Posterior vena cava (tissue), 2 donors: Measurements from ENCODE around the gene ITK. TPM values are rescaled to one million over a fixed set of nuclear protein-coding genes. Genes with fewer than 3 reads are reported as not detected.

Experiments
- DNase-seq: peaks from one replicate; pipeline ENCODE4 v3.0.0-alpha.2; 2020; ENCODE audit warnings: low spot score
- intact Hi-C, 2 donors: fragments of 100-400 bp; cut with DNase I; formaldehyde crosslinking; loops; one replicate each; pipeline versions ENCODE4 v1.14.1 to v1.14.2; 2022 to 2023
- long read RNA-seq, 2 donors: library from polyadenylated mRNA; unstranded; transcript quantifications; one replicate each; pipeline ENCODE4 v2.0.0, GENCODE V29; 2020 to 2021
- total RNA-seq, 2 donors: library from RNA; stranded (reverse); fragmentation: NEBNext Ultra II Directional; extraction: Animal tissue kit (Norgen Biotek cat#: 25700); gene quantifications; one replicate each; pipeline ENCODE4 v1.2.1, GENCODE V29; 2021
- donor health status: DM: yes; HTN: yes; CAD: no.
- donor health status: DM: yes; HTN: yes; CAD: no.

ITK gene
- 1 to 10 TPM; 1.2 to 2.6 TPM for total RNA-seq
- long read RNA-seq, donor 1, result 0 reads
- long read RNA-seq, donor 2, result 0 reads

DNA sequence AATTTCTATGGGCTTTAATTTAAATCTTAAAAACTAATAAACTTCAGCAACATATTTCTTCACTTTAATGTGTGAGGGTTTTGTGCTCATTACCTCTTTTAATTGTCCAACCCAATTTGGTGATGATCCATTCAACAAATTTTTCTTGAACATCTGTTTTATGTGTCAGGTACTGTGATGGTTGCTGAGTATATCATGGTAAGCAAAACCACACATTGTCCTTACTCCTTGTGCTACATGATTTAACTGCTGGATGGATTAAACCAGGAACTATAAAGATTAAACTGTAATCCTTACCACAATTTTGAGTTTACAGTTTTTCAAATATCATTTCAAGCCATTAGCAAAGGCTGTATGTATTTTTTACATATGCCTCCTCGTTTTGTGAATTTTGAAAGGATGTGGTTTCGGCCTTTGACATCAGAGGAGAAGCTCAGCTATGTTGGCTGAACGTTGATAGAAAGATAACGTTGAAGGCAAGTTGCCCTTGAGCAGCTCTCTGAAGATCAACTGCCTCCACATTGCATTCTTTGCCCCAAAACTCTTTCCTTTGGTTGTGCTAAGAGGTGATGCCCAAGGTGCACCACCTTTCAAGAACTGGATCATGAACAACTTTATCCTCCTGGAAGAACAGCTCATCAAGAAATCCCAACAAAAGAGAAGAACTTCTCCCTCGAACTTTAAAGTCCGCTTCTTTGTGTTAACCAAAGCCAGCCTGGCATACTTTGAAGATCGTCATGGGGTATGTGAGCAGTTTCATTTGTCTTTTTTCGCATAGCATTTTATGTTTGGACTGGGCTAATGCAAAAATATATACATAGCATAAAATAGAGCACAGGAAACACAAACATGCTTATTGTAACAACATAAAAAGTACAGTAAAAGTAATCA, at the start of gene ITK:
TSS of gene ITK (plus strand) at position 467 of the 891 bp plus-strand sequence. CDS start at position 605, 138 bp downstream.
- no peak for DNase-seq
- intact Hi-C loops, result no loop called here

DNA sequence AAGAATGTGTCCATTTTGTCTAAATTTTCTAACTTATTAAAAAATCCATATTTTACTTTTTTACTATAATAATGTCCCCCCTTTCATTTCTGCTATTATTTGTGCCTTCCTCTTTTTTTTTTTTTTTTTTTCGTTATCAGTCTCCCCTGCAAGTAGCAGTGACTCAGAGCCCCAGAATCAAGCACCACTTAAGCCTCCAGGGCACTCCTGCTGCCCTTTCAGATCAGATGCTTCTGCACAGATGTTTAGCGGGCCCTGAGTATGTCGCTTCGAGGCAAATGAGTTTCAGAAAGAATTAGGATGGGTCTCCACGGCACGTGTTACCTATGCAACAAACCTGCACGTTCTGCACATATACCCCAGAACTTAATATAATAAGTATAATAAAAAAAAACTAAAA, 49.7 kb upstream of the ITK start:
- no peak for DNase-seq
- intact Hi-C loops, result no loop called here

DNA sequence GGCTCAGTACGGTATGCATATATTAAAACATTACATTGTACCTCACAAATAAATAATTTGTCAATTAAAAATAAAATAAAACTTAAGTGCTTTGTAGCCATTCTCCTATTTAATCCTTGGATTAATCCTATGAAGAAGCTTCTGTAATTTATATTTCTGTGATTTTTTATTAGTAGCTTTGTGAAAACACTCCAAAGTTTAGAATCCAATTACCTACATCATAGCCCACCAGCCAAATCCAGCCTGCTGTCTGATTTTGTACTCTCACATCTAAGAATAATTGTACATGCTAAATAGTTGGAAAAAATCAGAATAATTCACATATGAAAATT, 48.4 kb upstream of the ITK start:
- no peak for DNase-seq
- intact Hi-C loops, result no loop called here

DNA sequence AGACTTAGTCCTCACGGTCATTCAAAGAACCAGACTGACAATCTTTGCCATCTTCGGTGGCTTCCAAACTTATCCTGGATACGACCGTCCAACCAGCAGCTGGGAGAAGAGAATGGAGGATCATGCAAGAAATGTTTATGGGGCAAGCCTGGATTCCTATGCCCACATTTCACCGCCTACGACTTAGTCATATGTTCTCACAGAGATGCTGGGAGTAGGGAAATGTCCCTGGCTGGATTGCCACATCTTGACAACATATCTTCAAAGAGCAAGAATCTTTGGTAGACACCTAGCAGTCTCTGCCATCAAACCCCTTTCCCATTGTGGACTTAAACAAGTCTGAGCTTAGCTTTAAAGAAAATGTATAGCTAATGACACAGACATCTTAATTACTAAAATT, 42.9 kb upstream of the ITK start:
- no peak for DNase-seq
- intact Hi-C loops, result no loop called here

DNA sequence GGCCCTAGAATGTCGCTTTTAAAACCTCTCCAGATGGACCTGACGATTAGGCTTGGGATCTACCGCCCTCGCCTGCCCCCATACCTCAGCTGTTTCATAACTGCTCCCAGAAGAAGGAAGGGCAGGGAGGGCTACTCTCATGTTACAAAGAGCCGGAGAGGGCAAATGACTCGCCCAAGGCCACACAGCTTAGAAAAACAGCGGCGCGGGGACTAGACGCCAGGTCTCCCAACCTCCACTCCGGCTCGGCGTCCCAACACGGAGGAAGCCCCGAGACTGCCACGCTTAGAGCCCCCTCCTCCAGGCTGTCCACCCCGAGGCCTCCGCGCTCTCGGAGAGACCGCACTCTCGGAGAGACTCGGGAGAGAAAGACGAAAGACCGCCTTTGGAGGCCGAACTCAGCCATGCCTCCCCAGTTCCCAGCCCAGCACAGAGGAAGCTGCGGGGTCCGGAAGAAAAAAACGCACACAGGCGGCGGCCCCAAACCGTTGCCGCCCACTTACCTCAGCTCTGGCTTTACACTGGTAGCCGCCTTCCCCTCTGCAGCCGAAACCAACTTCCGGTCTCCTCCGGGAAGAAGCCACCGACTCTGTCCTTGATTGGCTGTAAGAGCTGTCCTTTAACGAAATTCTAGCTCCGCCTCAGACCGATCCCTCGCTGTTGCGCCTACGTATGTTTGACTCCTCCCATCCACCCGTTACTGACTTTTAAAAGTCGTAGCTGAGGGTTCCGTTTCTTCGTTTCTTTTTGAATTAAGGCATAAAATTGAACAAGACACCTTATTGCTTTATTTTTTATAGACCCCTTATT, 38.1 kb upstream of the ITK start, which contains the start of gene MED7:
TSS of gene MED7 (minus strand) at position 549 of the 810 bp plus-strand sequence. CDS start 3,434 bp downstream, outside the sequence.
- intact Hi-C loops, result no loop called here
- peak; percentile 96 for DNase-seq

DNA sequence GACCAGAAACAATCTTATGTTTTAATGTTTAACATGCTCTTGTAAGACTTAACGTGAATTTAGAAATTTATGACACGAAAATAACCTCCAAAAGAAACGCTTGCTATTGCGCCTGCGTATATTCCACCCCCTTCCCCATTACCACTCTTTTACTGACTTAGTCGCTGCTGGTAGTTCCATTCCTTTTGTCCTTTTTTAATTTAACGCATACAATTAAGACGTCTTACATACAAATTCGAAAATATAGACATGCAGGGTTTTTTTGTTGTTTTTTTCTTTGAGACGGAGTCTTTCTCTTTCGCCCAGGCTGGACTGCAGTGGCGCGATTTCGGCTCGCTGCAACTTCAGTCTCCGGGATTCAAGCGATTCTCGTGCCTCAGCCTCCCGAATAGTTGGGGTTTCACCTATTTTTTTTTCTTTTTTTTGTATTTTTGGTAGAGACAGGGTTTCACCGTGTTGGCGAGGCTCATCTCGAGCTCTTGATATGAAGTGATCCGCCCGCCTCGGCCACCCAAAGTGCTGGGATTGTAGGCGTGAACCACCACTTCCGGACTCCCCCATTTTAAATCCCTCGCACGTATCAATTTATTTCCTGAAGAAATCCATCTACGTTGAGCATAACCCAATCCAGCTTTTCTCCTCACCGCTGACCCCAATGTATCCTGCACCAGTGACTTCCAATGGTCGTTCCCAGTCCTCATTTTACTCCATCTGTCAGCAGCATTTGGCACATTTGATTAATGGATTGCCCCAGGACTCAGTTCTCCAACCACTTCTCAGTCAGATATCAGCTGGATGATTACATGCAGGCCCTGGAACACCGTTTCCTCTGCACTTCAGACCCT, 37.3 kb upstream of the ITK start:
- peak; percentile 85 for DNase-seq
- intact Hi-C loops, result no loop called here

DNA sequence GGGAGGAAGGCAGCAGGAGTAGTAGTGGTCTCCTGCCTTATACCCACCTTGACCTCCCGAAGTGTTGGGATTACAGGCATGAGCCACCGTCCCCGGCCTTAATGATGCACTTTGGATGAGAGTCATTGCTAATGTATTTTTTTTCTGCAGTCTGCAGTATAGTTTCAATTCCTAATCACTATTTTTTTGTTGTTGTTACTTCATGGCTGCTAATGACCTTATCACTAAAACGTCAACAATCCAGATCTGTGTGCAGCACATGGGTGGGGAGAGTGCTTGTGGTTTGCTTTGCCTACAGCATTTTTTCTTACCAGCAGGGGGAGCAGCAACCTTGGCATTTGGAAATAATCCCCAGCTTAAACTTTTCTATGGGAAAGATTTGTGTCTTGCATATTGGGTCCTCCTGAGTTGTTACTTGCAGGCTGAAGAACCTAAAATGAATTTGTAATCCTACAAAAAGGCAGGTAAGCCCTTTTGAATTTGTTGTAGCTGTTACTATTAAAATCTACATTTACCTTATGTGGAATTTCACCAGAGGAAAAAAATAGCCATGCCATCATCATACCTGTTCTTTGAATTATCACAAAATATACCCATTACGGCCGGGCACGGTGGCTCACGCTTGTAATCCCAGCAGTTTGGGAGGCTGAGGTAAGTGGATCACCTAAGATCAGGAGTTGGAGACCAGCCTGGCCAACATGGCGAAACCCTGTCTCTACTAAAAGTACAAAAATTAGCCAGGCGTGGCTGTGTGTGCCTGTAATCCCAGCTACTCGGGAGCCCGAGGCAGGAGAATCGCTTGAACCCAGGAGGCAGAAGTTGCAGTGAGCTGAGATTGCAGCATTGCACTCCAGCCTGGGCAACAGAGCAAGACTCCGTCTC, 31.7 kb upstream of the ITK start:
- intact Hi-C loops, result loop anchor here in 1 of 2 donors (2.0 kb wide), 1 partner anchor 34 kb away; no protein-coding TSS in a partner anchor

DNA sequence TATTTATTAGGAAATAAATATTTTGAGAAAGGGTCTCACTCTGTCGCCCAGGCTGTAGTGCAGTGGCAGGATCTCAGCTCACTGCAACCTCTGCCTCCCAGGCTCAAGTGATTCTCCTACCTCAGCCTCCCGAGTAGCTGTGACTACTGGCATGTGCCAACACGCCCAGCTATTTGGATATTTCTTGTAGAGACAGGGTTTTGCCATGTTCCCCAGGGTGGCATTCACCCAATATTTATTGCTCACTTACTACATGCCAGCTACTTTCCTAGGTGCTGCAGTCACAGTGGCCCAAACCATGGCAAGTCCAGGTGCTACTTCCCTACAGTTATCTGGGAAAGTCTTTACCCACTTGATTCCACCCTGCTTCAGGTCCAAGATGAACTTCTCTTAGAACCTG, 29.6 kb upstream of the ITK start:
- intact Hi-C loops, result no loop called here
- no peak for DNase-seq

More for the DNA sequence above, 31.7 kb upstream of the ITK start:
- no peak for DNase-seq

DNA sequence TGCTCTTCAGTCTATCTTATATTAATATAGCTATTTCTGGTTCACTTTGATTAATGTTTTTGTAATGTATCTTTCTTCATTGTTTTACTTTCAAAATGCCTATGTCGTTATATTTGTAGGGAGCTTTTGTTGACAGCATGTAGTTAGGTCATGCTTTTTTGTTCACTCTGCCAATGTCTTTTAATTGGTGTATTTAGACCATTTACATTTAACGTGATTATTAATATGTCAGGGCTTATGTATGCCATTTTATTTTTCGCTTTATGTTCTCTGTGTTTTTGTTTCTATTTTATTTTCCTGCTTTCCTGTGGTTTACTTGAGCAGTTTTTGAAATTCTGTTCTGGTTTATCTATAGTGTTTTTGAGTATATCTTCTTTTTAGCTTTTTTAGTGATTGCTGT, 25.3 kb upstream of the ITK start:
- intact Hi-C loops, result no loop called here
- no peak for DNase-seq

DNA sequence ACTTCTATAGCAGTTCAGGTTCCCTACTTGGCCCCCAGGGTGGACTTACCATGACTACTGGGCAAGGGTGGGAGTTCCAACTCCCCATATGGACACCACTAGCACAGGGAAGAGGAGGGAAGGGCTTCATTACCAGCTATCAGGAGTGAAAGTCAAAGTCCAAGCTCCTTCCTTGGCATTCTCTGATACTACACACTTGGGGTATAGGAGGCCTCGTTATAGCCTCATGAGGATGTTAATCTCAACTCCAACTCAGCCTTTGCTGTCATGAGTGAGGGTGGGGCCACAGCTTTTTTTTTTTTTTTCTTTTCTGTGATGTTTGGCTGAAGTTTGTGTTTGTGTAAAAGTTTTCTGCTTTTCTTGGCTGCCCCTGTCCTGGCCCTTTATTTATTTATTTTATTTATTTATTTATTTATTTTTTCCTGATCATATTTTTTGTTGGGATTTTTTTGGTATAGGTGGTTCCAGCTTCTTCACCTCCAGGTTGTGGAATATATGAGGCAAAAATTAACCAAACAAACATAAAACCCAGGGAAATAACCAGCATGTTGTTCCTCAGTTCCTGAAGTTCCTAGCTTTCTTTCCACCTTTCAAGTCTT, 23.2 kb upstream of the ITK start:
- intact Hi-C loops, result no loop called here
- DNase-seq, result no peak

DNA sequence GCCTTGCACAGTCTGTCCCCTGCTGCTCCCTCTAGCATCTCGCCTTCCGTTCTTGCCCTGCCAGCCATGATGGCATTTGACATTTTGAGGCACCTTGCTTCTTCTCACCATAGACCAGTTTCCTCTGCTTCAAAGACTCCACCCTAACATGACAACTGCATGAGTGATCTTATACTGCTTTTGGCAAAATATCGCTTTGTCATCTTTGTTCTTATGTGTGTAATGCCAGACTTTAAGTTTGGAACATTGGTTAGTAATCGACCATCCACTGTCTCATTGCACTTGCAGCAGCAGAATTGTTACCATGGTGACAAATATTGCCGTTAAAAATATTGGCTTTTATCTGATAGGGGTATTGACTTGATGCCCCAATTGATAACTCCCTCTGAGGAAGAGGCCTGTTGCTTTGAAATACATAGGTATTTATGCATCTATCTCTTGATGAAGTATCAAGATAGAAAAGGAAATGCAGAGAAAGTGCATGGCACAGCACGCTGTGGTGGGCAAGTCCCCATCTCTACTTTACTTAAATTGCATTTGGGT, 21.4 kb upstream of the ITK start:
- intact Hi-C loops, result no loop called here
- DNase-seq, result no peak

DNA sequence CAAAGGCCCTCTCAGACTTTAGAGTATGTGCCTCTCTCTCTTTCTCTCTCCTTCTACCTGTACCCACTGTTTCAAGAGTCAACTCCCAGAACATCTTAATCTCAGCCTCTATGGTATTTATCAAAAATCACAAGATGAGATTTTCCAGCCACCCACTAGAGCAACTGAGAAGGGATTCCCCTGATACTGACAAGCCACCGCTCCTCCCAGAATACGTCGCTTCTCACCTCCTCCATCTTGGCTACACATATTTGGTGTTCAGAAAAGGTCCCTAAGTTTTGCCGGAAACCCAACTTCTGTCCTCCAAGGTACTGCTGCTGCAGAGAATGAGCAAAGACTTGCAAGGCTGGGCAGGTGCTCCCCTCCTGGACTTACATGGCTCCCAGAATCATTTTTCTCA, 20.6 kb upstream of the ITK start:
- intact Hi-C loops, result no loop called here

DNA sequence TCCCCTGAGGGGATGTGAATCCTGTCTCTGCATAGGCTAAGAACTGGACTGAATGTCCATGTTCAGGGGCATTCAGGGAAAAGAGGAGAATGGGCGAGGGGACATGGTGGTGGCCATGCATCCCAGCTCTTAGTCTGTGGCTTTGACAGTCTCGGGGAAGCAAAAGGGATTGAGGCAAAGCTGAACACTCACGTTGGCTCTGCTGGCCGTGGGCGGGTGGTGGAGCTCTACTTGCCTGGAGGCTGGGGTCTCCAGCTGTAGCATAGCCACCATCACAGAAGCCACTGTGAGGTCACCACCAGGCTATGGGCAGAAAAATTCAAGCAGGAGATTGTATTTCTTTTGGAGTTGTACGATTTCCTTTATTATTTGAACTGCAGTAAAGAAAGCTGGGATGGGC, 18.6 kb upstream of the ITK start:
- intact Hi-C loops, result no loop called here
- DNase-seq, result no peak

More for the DNA sequence above, 20.6 kb upstream of the ITK start:
- DNase-seq, result no peak

DNA sequence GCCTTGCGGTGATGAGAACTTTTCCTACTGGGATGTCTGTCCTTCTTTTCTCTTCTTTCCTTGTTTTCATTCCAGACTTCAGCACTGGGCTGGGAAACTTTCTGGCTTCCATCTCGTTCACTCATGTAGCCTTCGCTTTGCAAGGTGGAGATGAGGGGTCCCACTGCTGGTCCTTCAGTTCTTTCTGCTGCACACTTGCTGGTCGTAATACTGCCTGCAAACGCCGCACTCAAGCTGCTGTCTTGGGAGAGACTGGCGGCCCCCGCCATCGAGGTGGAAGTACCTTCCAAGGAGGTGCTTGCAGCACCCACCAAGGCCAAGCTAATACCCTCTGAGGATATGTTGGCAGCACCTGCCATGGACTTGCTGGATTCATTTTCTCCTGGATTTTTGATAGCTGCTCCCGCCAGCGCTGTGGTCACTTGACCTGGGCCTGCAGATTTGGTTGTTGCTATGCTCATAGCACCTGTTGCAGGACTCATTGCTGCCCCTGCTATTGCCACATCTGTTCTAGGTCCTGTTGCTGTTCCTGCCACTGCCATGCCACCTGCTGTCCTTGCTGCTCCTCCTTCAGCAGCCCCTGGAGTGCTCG, 17.6 kb upstream of the ITK start:
- no peak for DNase-seq
- intact Hi-C loops, result no loop called here

DNA sequence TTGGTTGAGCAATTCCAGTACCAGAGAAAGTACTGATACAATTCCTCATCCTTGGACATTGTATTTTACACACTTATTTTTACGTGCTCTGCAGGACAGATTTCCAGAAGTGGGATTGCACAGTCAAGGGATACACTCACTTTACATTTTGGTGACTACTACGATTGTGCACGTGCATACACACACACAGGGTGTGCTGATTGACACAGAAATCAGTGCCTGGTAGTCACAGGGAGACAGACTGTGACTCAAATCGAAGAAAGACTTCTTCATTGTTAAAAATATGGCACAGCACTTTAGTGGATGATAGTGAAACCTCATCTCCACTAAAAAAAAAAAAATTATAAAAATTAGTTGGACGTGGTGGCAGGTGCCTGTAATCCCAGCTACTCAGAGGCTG, 16.1 kb upstream of the ITK start:
- no peak for DNase-seq
- intact Hi-C loops, result no loop called here

DNA sequence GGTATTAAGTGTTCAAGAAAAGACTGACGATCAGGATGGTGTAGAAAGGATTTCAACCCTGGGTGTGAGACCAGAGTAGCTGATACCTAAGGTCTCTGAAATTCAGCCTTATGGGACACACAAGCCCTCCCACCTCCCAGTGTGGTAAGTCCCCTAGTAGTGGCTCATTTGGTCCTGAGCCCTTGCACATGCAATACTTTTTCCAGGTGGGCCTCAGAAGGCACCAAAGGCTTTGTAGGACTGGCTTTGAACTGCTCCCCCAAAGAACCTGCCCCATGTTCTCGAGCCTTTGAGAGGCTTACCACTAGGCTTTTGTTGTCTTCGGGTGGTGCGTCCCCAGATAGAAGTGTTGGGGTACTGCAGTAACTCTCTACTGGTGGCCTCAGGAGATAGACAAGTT, 15.4 kb upstream of the ITK start:
- intact Hi-C loops, result loop anchor here in 1 of 2 donors (5.0 kb wide), 1 partner anchor 537 kb away; no protein-coding TSS in a partner anchor
- no peak for DNase-seq

DNA sequence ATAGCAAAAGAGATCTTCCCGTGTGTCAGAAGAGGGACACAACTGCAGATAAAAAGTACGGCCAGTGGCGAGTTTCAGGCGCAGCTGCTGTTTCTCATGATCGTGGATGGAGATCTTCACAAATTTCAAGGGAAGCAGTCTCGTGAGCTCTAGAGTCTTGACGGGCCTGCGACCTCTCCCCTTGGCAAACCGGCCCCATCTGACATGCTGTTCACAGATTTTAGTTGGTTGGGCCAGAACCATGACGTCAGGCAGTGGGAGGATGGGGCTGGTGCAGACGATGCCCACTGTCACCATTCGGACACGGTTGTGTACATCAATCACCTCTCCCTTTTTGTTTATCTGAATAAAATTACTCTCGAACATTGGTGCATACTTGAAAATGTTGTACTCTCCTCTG, 15.0 kb upstream of the ITK start:
- no peak for DNase-seq
- intact Hi-C loops, result loop anchor here in 1 of 2 donors (5.0 kb wide), 1 partner anchor 537 kb away; no protein-coding TSS in a partner anchor
